Breast epithelium (tissue), 4 donors: ENCODE data around the gene SORT1. TPM values are rescaled to one million over a fixed set of nuclear protein-coding genes. Genes with fewer than 3 reads are reported as not detected.

ENCODE experiments used
- DNase-seq, 2 donors: peaks; one replicate each; pipeline ENCODE4 v3.0.0-alpha.2; 2019; ENCODE audit warnings: low spot score in 2 of 2
- H3K27ac ChIP-seq, 2 donors: fragments of 200-600 bp; sonication (generic) in 1 of 2; one replicate each; pipeline ENCODE4 v1.5.1; 2016 to 2019; ENCODE audit warnings: mild to moderate bottlenecking in 1 of 2
- H3K27me3 ChIP-seq, 2 donors: fragments of 200-600 bp; sonication (generic) in 1 of 2; one replicate each; pipeline versions ENCODE4 v1.5.1 to v1.6.0; 2017 to 2019; ENCODE audit warnings: control low read depth in 1 of 2, mild to moderate bottlenecking in 1 of 2
- H3K36me3 ChIP-seq: fragments of 200-600 bp; one replicate; pipeline ENCODE4 v1.5.1; 2019
- H3K4me1 ChIP-seq, 2 donors: fragments of 200-600 bp; sonication (generic); one replicate each; pipeline ENCODE4 v1.5.1; 2016 to 2019; ENCODE audit warnings: control low read depth in 1 of 2
- H3K4me3 ChIP-seq, 3 donors: fragments of 200-600 bp; sonication (generic); 1 replicate in 2 of 3; 2 replicates in 1 of 3; pipeline ENCODE4 v1.5.1; 2016 to 2019; ENCODE audit warnings: mild to moderate bottlenecking in 3 of 3, moderate library complexity in 2 of 3
- H3K9me3 ChIP-seq, 2 donors: fragments of 200-600 bp; sonication (generic) in 1 of 2; one replicate each; pipeline ENCODE4 v1.5.1; 2016 to 2019; ENCODE audit warnings: control low read depth in 1 of 2
- CTCF ChIP-seq, 3 donors: fragments of 450-650 bp; IDR thresholded peaks; one replicate each; pipeline ENCODE4 v1.5.1; 2016 to 2017; ENCODE audit warnings: antibody characterized with exemption in 3 of 3, mild to moderate bottlenecking in 3 of 3, moderate library complexity in 3 of 3
- POLR2A ChIP-seq: fragments of 450-650 bp; IDR thresholded peaks from one replicate; pipeline ENCODE4 v1.6.1; 2016; ENCODE audit warnings: antibody characterized with exemption, mild to moderate bottlenecking, moderate library complexity
- POLR2AphosphoS5 ChIP-seq, 3 donors: sonication (generic); formaldehyde crosslinking; IDR thresholded peaks; one replicate each; pipeline ENCODE4 v1.6.1; 2017; ENCODE audit warnings: antibody characterized with exemption in 3 of 3
- intact Hi-C: fragments of 100-400 bp; cut with DNase I; formaldehyde crosslinking; loops from one replicate; pipeline ENCODE4 v1.15.1; 2023; ENCODE audit warnings: low total_unique reads
- total RNA-seq, 3 donors: library from RNA; depleted of rRNA; stranded (reverse); fragments of >200 nt; gene quantifications; one replicate each; pipeline ENCODE4 v1.1.0, GENCODE V29; 2016

The SORT1 gene
- total RNA-seq, 3 donors from 2014 or later: 51.1 to 135 (median 69.8) TPM

GRCh38 chr1:109361649-109362048 is 36.1 kb downstream of the SORT1 start:
- no peaks in the 10 kb centered on the region for H3K27me3 ChIP-seq
- H3K4me3 ChIP-seq: no peak overlapping the region
- H3K27ac ChIP-seq: no peak overlapping the region
- no peaks in the 10 kb centered on the region for H3K36me3 ChIP-seq
- H3K4me1 ChIP-seq: no peaks in the 10 kb centered on the region
- intact Hi-C loops: no loop called here
- no peaks in the 10 kb centered on the region for H3K9me3 ChIP-seq
- TF ChIP-seq POLR2A: no peak
- no peak for TF ChIP-seq POLR2AphosphoS5 (IDR thresholded peaks at IDR 0.05)
- TF ChIP-seq CTCF (IDR thresholded peaks at IDR 0.05): no peak
- no peak for DNase-seq

- Histone ChIP-seq H3K27ac (no peak overlapping the region), H3K4me3 (no peak overlapping the region), H3K4me1 (no peaks in the 10 kb centered on the region), H3K9me3 (no peaks in the 10 kb centered on the region), H3K36me3 (no peaks in the 10 kb centered on the region), H3K27me3 (no peaks in the 10 kb centered on the region)
- DNase-seq: no peak
- intact Hi-C loops: no loop called here
- TF ChIP-seq POLR2AphosphoS5 (IDR thresholded peaks at IDR 0.05): no peak
- TF ChIP-seq CTCF (IDR thresholded peaks at IDR 0.05): no peak
- TF ChIP-seq POLR2A: no peak
Observed at GRCh38 chr1:109361069-109361468, 36.6 kb downstream of the SORT1 start.

GRCh38 chr1:109357616-109358015 is 40.1 kb downstream of the SORT1 start:
- H3K36me3 ChIP-seq: no peaks in the 10 kb centered on the region
- intact Hi-C loops: no loop called here

GRCh38 chr1:109356915-109357314 is 40.8 kb downstream of the SORT1 start:
- Histone ChIP-seq H3K4me3 (no peak overlapping the region), H3K4me1 (no peaks in the 10 kb centered on the region), H3K27me3 (no peaks in the 10 kb centered on the region), H3K27ac (no peak overlapping the region), H3K36me3 (no peaks in the 10 kb centered on the region), H3K9me3 (no peaks in the 10 kb centered on the region)
- no peak for DNase-seq
- intact Hi-C loops: no loop called here
- TF ChIP-seq CTCF (IDR thresholded peaks at IDR 0.05) (no peak), POLR2A (no peak), POLR2AphosphoS5 (IDR thresholded peaks at IDR 0.05) (no peak)

More at GRCh38 chr1:109357616-109358015, 40.1 kb downstream of the SORT1 start:
- Histone ChIP-seq H3K9me3 (no peaks in the 10 kb centered on the region), H3K4me1 (no peaks in the 10 kb centered on the region), H3K4me3 (no peak overlapping the region), H3K27ac (no peak overlapping the region), H3K27me3 (no peaks in the 10 kb centered on the region)
- no peak for TF ChIP-seq CTCF (IDR thresholded peaks at IDR 0.05)
- no peak for TF ChIP-seq POLR2AphosphoS5 (IDR thresholded peaks at IDR 0.05)
- no peak for TF ChIP-seq POLR2A
- DNase-seq: no peak

GRCh38 chr1:109356505-109356904 is 41.2 kb downstream of the SORT1 start:
- no peak for DNase-seq
- Histone ChIP-seq H3K4me3 (no peak overlapping the region), H3K27me3 (no peaks in the 10 kb centered on the region), H3K27ac (no peak overlapping the region), H3K36me3 (no peaks in the 10 kb centered on the region), H3K4me1 (no peaks in the 10 kb centered on the region), H3K9me3 (no peaks in the 10 kb centered on the region)
- intact Hi-C loops: no loop called here
- TF ChIP-seq POLR2A (no peak), POLR2AphosphoS5 (IDR thresholded peaks at IDR 0.05) (no peak), CTCF (IDR thresholded peaks at IDR 0.05) (no peak)
